K562 (cell line): ENCODE data around the gene FOXO3. TPM values are rescaled to one million over a fixed set of nuclear protein-coding genes. Genes with fewer than 3 reads are reported as not detected.

ENCODE experiments used
- ARID2 ChIP-seq: fragments of 450-650 bp; IDR thresholded peaks from 2 replicates; pipeline ENCODE4 v1.6.1; 2017; ENCODE audit warnings: antibody characterized with exemption, mild to moderate bottlenecking
- RCOR1 ChIP-seq, 2 experiments: IDR thresholded peaks; 2 replicates each; pipeline ENCODE4 v1.6.1; 2012; ENCODE audit warnings: low read depth in 2 of 2, low read length in 2 of 2, borderline replicate concordance in 1 of 2, improper control_type of control experiment in 1 of 2
- polyA plus RNA-seq, 8 experiments: library from polyadenylated mRNA; depleted of rRNA in 4 of 8; stranded (reverse) in 5 of 8; unstranded in 3 of 8; fragments of >200 nt; fragmentation: Nextera tagmentation in 2 of 8; fragmentation: Illumina TruSeq in 1 of 8; extraction: Ambion mirVana in 2 of 8; extraction: Trizol in 1 of 8; gene quantifications; 2 replicates each; pipeline versions ENCODE4 v1.2.1 to v1.2.3, GENCODE V29; 2011 to 2014; ENCODE audit warnings: inconsistent platforms in 1 of 8, missing spikeins in 1 of 8
- small RNA-seq: library from RNA; depleted of rRNA; stranded (forward); fragments of <200 nt; gene quantifications from one replicate; pipeline ENCODE3, GENCODE V24; 2014
- total RNA-seq, 7 experiments: library from RNA; depleted of rRNA in 6 of 7; stranded (reverse); fragments of >200 nt in 6 of 7; fragmentation: Illumina TruSeq in 2 of 7; extraction: Trizol in 2 of 7; gene quantifications; 2 replicates each; pipeline versions ENCODE4 v1.2.1 to v1.2.3, GENCODE V29; 2011 to 2021; ENCODE audit warnings: low replicate concordance in 1 of 7
- TF ChIP-seq, protein P1 (sequence below): fragments of 200-400 bp; formaldehyde crosslinking; IDR thresholded peaks from 2 replicates; pipeline ENCODE4 v1.6.1; 2017; ENCODE audit warnings: mild to moderate bottlenecking, low read depth, low read length, moderate library complexity
- TF ChIP-seq, protein P2 (sequence below): sonication (generic); formaldehyde crosslinking; IDR thresholded peaks from 2 replicates; pipeline ENCODE4 v1.8.0; 2022; ENCODE audit warnings: mild to moderate bottlenecking, missing genetic modification reagents

FOXO3 gene
- total and polyA plus RNA-seq, 9 of the 15 experiments (the other 6 are each of a cell fraction or from before 2014, with no cell fraction given), result 3.0 to 14.6 (median 6.0) TPM

DNA sequence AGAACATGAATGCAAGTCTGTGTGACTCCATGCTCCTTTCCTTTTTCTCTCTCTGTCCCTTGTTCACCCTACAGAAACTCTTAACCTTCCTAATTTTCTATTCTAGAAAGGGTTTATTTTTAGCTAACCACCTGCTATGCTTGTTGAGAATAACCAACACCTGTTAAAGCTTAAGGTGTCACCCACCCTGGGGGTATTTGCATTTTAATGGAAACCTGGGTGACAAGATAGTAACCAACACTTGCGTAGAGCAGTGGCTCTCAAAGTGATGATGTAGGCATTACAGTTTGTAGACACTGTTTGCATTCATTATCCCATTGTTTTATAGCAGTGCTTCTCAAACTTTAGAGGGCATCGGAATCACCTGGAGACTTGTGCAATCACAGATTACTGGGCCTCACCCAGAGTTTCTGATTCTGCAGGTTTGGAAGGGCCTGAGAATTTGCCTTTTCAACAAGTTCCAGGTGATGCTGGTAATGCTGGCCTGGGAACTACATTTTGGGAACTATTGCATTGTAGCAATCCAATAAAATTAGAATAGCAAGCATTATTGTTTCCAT is 173.1 kb downstream of the FOXO3 start (continued):
- TF ChIP-seq, protein P1, sequence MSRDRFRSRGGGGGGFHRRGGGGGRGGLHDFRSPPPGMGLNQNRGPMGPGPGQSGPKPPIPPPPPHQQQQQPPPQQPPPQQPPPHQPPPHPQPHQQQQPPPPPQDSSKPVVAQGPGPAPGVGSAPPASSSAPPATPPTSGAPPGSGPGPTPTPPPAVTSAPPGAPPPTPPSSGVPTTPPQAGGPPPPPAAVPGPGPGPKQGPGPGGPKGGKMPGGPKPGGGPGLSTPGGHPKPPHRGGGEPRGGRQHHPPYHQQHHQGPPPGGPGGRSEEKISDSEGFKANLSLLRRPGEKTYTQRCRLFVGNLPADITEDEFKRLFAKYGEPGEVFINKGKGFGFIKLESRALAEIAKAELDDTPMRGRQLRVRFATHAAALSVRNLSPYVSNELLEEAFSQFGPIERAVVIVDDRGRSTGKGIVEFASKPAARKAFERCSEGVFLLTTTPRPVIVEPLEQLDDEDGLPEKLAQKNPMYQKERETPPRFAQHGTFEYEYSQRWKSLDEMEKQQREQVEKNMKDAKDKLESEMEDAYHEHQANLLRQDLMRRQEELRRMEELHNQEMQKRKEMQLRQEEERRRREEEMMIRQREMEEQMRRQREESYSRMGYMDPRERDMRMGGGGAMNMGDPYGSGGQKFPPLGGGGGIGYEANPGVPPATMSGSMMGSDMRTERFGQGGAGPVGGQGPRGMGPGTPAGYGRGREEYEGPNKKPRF, result no peak
- TF ChIP-seq, protein P2, sequence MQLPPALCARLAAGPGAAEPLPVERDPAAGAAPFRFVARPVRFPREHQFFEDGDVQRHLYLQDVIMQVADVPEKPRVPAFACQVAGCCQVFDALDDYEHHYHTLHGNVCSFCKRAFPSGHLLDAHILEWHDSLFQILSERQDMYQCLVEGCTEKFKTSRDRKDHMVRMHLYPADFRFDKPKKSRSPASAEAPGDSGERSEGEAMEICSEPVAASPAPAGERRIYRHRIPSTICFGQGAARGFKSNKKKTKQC (CRISPR knock-in tag), result no peak
- TF ChIP-seq ARID2, result no peak
- TF ChIP-seq RCOR1 (IDR thresholded peaks at IDR 0.05; ENCODE audit: borderline replicate concordance in 1 of 2, low read depth in 2 of 2, low read length in 2 of 2), result no peak

Small RNAs within 50 kb of the gene (small RNA-seq; reads per million reads assigned to genes)
- not detected for gene AL391646.1
- not detected for gene SUMO2P8
